ENCODE measurements around the gene RAP1GAP2. TPM values are rescaled to one million over a fixed set of nuclear protein-coding genes. Genes with fewer than 3 reads are reported as not detected.

Gene RAP1GAP2
- total and polyA plus RNA-seq, 2 of the 8 experiments (the other 6 are each of a cell fraction or from before 2014, with no cell fraction given), result 24.0 to 63.8 TPM

GRCh38 chr17:2749784-2750181 is 46.5 kb upstream of the RAP1GAP2 start (continued):
- TF ChIP-seq, protein P1, sequence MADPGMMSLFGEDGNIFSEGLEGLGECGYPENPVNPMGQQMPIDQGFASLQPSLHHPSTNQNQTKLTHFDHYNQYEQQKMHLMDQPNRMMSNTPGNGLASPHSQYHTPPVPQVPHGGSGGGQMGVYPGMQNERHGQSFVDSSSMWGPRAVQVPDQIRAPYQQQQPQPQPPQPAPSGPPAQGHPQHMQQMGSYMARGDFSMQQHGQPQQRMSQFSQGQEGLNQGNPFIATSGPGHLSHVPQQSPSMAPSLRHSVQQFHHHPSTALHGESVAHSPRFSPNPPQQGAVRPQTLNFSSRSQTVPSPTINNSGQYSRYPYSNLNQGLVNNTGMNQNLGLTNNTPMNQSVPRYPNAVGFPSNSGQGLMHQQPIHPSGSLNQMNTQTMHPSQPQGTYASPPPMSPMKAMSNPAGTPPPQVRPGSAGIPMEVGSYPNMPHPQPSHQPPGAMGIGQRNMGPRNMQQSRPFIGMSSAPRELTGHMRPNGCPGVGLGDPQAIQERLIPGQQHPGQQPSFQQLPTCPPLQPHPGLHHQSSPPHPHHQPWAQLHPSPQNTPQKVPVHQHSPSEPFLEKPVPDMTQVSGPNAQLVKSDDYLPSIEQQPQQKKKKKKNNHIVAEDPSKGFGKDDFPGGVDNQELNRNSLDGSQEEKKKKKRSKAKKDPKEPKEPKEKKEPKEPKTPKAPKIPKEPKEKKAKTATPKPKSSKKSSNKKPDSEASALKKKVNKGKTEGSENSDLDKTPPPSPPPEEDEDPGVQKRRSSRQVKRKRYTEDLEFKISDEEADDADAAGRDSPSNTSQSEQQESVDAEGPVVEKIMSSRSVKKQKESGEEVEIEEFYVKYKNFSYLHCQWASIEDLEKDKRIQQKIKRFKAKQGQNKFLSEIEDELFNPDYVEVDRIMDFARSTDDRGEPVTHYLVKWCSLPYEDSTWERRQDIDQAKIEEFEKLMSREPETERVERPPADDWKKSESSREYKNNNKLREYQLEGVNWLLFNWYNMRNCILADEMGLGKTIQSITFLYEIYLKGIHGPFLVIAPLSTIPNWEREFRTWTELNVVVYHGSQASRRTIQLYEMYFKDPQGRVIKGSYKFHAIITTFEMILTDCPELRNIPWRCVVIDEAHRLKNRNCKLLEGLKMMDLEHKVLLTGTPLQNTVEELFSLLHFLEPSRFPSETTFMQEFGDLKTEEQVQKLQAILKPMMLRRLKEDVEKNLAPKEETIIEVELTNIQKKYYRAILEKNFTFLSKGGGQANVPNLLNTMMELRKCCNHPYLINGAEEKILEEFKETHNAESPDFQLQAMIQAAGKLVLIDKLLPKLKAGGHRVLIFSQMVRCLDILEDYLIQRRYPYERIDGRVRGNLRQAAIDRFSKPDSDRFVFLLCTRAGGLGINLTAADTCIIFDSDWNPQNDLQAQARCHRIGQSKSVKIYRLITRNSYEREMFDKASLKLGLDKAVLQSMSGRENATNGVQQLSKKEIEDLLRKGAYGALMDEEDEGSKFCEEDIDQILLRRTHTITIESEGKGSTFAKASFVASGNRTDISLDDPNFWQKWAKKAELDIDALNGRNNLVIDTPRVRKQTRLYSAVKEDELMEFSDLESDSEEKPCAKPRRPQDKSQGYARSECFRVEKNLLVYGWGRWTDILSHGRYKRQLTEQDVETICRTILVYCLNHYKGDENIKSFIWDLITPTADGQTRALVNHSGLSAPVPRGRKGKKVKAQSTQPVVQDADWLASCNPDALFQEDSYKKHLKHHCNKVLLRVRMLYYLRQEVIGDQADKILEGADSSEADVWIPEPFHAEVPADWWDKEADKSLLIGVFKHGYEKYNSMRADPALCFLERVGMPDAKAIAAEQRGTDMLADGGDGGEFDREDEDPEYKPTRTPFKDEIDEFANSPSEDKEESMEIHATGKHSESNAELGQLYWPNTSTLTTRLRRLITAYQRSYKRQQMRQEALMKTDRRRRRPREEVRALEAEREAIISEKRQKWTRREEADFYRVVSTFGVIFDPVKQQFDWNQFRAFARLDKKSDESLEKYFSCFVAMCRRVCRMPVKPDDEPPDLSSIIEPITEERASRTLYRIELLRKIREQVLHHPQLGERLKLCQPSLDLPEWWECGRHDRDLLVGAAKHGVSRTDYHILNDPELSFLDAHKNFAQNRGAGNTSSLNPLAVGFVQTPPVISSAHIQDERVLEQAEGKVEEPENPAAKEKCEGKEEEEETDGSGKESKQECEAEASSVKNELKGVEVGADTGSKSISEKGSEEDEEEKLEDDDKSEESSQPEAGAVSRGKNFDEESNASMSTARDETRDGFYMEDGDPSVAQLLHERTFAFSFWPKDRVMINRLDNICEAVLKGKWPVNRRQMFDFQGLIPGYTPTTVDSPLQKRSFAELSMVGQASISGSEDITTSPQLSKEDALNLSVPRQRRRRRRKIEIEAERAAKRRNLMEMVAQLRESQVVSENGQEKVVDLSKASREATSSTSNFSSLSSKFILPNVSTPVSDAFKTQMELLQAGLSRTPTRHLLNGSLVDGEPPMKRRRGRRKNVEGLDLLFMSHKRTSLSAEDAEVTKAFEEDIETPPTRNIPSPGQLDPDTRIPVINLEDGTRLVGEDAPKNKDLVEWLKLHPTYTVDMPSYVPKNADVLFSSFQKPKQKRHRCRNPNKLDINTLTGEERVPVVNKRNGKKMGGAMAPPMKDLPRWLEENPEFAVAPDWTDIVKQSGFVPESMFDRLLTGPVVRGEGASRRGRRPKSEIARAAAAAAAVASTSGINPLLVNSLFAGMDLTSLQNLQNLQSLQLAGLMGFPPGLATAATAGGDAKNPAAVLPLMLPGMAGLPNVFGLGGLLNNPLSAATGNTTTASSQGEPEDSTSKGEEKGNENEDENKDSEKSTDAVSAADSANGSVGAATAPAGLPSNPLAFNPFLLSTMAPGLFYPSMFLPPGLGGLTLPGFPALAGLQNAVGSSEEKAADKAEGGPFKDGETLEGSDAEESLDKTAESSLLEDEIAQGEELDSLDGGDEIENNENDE (IDR thresholded peaks at IDR 0.05; ENCODE audit: insufficient replicate concordance, low read length), result no peak
- TF ChIP-seq MAFK (IDR thresholded peaks at IDR 0.05; ENCODE audit: low read depth, low read length), result no peak
- peak; percentile 99 for TF ChIP-seq SIN3A (conservative IDR thresholded peaks at IDR 0.05 in 1 of 2, IDR thresholded peaks at IDR 0.05 in 1 of 2; ENCODE audit: low read depth in 1 of 2, low read length in 2 of 2)
- peak; percentile 72; the same call in 1 of the 2 replicates for TF ChIP-seq KDM1A (IDR thresholded peaks at IDR 0.05; ENCODE audit: borderline replicate concordance, low read length)
- TF ChIP-seq BACH1 (IDR thresholded peaks at IDR 0.05; ENCODE audit: low read length), result no peak
- TF ChIP-seq CBX5 (IDR thresholded peaks at IDR 0.05; ENCODE audit: low read depth, low read length), result no peak
- TF ChIP-seq HDAC2 (IDR thresholded peaks at IDR 0.05; ENCODE audit: borderline replicate concordance in 1 of 2, low read depth in 2 of 2, low read length in 2 of 2), result peak in 1 of 2 experiments; percentile 83; a peak in 1 of 4 replicates
- no peak; the same call in 1 of the 2 replicates for TF ChIP-seq RBBP5 (IDR thresholded peaks at IDR 0.05; ENCODE audit: borderline replicate concordance, low read depth, low read length)
- no peak for TF ChIP-seq TAF7 (optimal IDR thresholded peaks at IDR 0.05; ENCODE audit: borderline replicate concordance, low read depth, low read length)
- TF ChIP-seq EGR1 (IDR thresholded peaks at IDR 0.05; ENCODE audit: borderline replicate concordance, low read depth, low read length), result no peak
- TF ChIP-seq FOSL1 (IDR thresholded peaks at IDR 0.05; ENCODE audit: insufficient read depth, low read depth, low read length), result no peak
